Activated CD8-positive, alpha-beta T cell treated with anti-CD3 and anti-CD28 coated beads for 36 hours (primary cell): Measurements from ENCODE around the gene GOT2. TPM values are rescaled to one million over a fixed set of nuclear protein-coding genes. Genes with fewer than 3 reads are reported as not detected.
"Not testable (repeated sequence)": the region's sequence is repeated elsewhere in the genome, so short reads cannot be mapped to it uniquely, and the experiment has no call there.

Experiments
- ATAC-seq: fragments of 200-7000 bp; cut with Tn5 transposase; one replicate; pipeline ENCODE4 v1.10.0; 2021; ENCODE audit warnings: mild to moderate bottlenecking, moderate library complexity
- CTCF ChIA-PET: fragments of 350-600 bp; sonication (Branson Sonifier 250); formaldehyde crosslinking; loops from one replicate; lab custom pipeline; 2021; ENCODE audit warnings: antibody characterized with exemption; lab: Charles Lee
- POLR2A ChIA-PET: fragments of 350-600 bp; sonication (Branson Sonifier 250); formaldehyde crosslinking; loops from one replicate; lab custom pipeline; 2021; ENCODE audit warnings: antibody characterized with exemption; lab: Charles Lee
- DNase-seq: peaks from one replicate; pipeline ENCODE4 v3.0.0-alpha.2; 2020
- H3K27ac Mint-ChIP-seq: one replicate; pipeline ENCODE4 v1.8.0; 2021; ENCODE audit warnings: mild to moderate bottlenecking, mixed read lengths
- H3K27me3 Mint-ChIP-seq: one replicate; pipeline ENCODE4 v1.8.0; 2021; ENCODE audit warnings: mixed read lengths
- H3K36me3 Mint-ChIP-seq: one replicate; pipeline ENCODE4 v1.8.0; 2021; ENCODE audit warnings: low read depth, mixed read lengths
- H3K4me1 Mint-ChIP-seq: one replicate; pipeline ENCODE4 v1.8.0; 2021; ENCODE audit warnings: low read depth, mixed read lengths
- H3K4me3 Mint-ChIP-seq: one replicate; pipeline ENCODE4 v1.8.0; 2021; ENCODE audit warnings: mild to moderate bottlenecking, moderate library complexity, mixed read lengths
- H3K9me3 Mint-ChIP-seq: one replicate; pipeline ENCODE4 v1.8.0; 2021; ENCODE audit warnings: mixed read lengths
- CTCF ChIP-seq: fragments of 200-600 bp; IDR thresholded peaks from one replicate; pipeline ENCODE4 v1.8.0; 2022; ENCODE audit warnings: antibody characterized with exemption, mild to moderate bottlenecking
- intact Hi-C: fragments of 100-400 bp; cut with micrococcal nuclease; formaldehyde crosslinking; loops from one replicate; pipeline ENCODE4 v1.10.0; 2022
- total RNA-seq, 2 experiments: library from RNA; stranded (reverse); gene quantifications; one replicate each; pipeline ENCODE4 v1.2.3, GENCODE V29; 2021

Gene GOT2
- total RNA-seq, 2 experiments from 2014 or later = 159 to 166 TPM

GRCh38 chr16:58741976-58742375 lies 7.9 kb upstream of the GOT2 start:
- no peaks in the 10 kb centered on the region for H3K4me1 Mint-ChIP-seq
- no peaks in the 10 kb centered on the region for H3K36me3 Mint-ChIP-seq
- H3K4me3 Mint-ChIP-seq = no peak overlapping the region
- POLR2A ChIA-PET = interaction anchor here (0.8 kb wide), 1 partner anchor 10 kb away, joined by 3 read pairs; no protein-coding TSS in a partner anchor
- ATAC-seq = no peak
- no peak overlapping the region for H3K27ac Mint-ChIP-seq
- DNase-seq = no peak
- H3K27me3 Mint-ChIP-seq = peaks cover 4% of the 10 kb centered on the region
- TF ChIP-seq CTCF = no peak
- CTCF ChIA-PET = interaction anchor here (2.1 kb wide), 1 partner anchor 14 kb away, joined by 7 read pairs; no protein-coding TSS in a partner anchor
- intact Hi-C loops = no loop called here
- no peaks in the 10 kb centered on the region for H3K9me3 Mint-ChIP-seq

- H3K4me1 Mint-ChIP-seq = no peaks in the 10 kb centered on the region
- POLR2A ChIA-PET = no interaction called here
- intact Hi-C loops = no loop called here
- no peaks in the 10 kb centered on the region for H3K36me3 Mint-ChIP-seq
- CTCF ChIA-PET = interaction anchor here (2.2 kb wide), 1 partner anchor 15 kb away, joined by 9 read pairs; no protein-coding TSS in a partner anchor
- no peak overlapping the region for H3K27ac Mint-ChIP-seq
- H3K27me3 Mint-ChIP-seq = peaks cover 4% of the 10 kb centered on the region
- DNase-seq (no peak), ATAC-seq (no peak)
- no peak for TF ChIP-seq CTCF
- H3K4me3 Mint-ChIP-seq = no peak overlapping the region
- no peaks in the 10 kb centered on the region for H3K9me3 Mint-ChIP-seq
Measured at GRCh38 chr16:58741166-58741565, 7.0 kb upstream of the GOT2 start.

- H3K36me3 Mint-ChIP-seq = peaks cover under 1% of the 10 kb centered on the region
- H3K4me3 Mint-ChIP-seq = no peak overlapping the region
- H3K4me1 Mint-ChIP-seq = peaks cover 7% of the 10 kb centered on the region
- CTCF ChIA-PET = interaction anchor here (0.6 to 2.2 kb wide), 2 partner anchors 17 to 18 kb away, joined by 3 to 9 read pairs; no protein-coding TSS in a partner anchor
- ATAC-seq = no peak
- no peak overlapping the region for H3K27ac Mint-ChIP-seq
- no peak for TF ChIP-seq CTCF
- H3K9me3 Mint-ChIP-seq = no peaks in the 10 kb centered on the region
- intact Hi-C loops = no loop called here
- POLR2A ChIA-PET = interaction anchor here (1.1 kb wide), 1 partner anchor 10 kb away, joined by 3 read pairs; no protein-coding TSS in a partner anchor
- no peak for DNase-seq
- H3K27me3 Mint-ChIP-seq = peaks cover 4% of the 10 kb centered on the region
Measured at GRCh38 chr16:58738672-58739296, 4.7 kb upstream of the GOT2 start.

- ATAC-seq, intact Hi-C loops, H3K27me3 Mint-ChIP-seq, CTCF ChIA-PET, H3K9me3 Mint-ChIP-seq, H3K4me3 Mint-ChIP-seq, DNase-seq, H3K27ac Mint-ChIP-seq, POLR2A ChIA-PET: not testable (repeated sequence)
- Mint-ChIP-seq H3K36me3 (peaks cover 15% of the 10 kb centered on the region), H3K4me1 (peaks cover 23% of the 10 kb centered on the region)
Measured at GRCh38 chr16:58736341-58736740, 2.2 kb upstream of the GOT2 start.

- POLR2A ChIA-PET = interaction anchor here (1.0 to 2.0 kb wide), 3 partner anchors 105 to 235 kb away, joined by 3 to 4 read pairs (median 4); partner anchors contain the start of genes CNOT1 and NDRG4
- intact Hi-C loops = loop anchor here (5.0 kb wide), 1 partner anchor 217 kb away; the partner anchor contains the start of gene SETD6
Measured at GRCh38 chr16:58734459-58734787, 307 bp upstream of the GOT2 start.

More at GRCh38 chr16:58734459-58734787, 307 bp upstream of the GOT2 start:
- DNase-seq (no peak), ATAC-seq (no peak)
- peak overlapping the region; percentile 96 for H3K4me3 Mint-ChIP-seq
- peaks cover 35% of the 10 kb centered on the region for H3K4me1 Mint-ChIP-seq
- peaks cover 3% of the 10 kb centered on the region for H3K27me3 Mint-ChIP-seq
- peak; percentile 22 for TF ChIP-seq CTCF
- peak overlapping the region; percentile 97 for H3K27ac Mint-ChIP-seq
- H3K36me3 Mint-ChIP-seq = peaks cover 26% of the 10 kb centered on the region
- CTCF ChIA-PET = interaction anchor here (0.6 to 4.4 kb wide), 4 partner anchors 21 to 195 kb away, joined by 3 to 32 read pairs (median 3); no protein-coding TSS in a partner anchor
- H3K9me3 Mint-ChIP-seq = no peaks in the 10 kb centered on the region
